Measurements from ENCODE around the gene TRIM27.

The TRIM27 gene

GRCh38 chr6:28948782-28949486 lies 25.1 kb upstream of the TRIM27 start:
- ChIA-PET CTCF (interaction anchor here (1.2 kb wide), 1 partner anchor 32 kb away, joined by 4 read pairs; no protein-coding TSS in a partner anchor), POLR2A (no interaction called here)
- H3K27ac ChIP-seq (ENCODE audit: insufficient read depth in 1 of 2, low read depth in 1 of 2, low read length in 2 of 2, poor library complexity in 1 of 2, severe bottlenecking in 2 of 2), result no peak overlapping the region
- DNase-seq, result no peak
- H3K36me3 ChIP-seq (ENCODE audit: control insufficient read depth in 4 of 4, insufficient read depth in 4 of 4, low read length in 3 of 4), result no peaks in the 10 kb centered on the region
- peaks cover 4 to 17% (median 10%) of the 10 kb centered on the region in 5 experiments for H3K27me3 ChIP-seq (replicated peaks in 2 of 5; ENCODE audit: control insufficient read depth in 4 of 5, insufficient read depth in 5 of 5, low read length in 4 of 5)
- 95% methylated on average over 21 of the region's 23 CpGs for WGBS (ENCODE audit: insufficient coverage)
- no peak overlapping the region for H3K4me3 ChIP-seq (ENCODE audit: control insufficient read depth in 1 of 7, extremely low read depth in 1 of 7, insufficient read depth in 4 of 7, low read depth in 2 of 7, low read length in 6 of 7)
- no peaks in the 10 kb centered on the region for H3K9me3 ChIP-seq (ENCODE audit: control extremely low read depth in 1 of 5, control insufficient read depth in 4 of 5, insufficient read depth in 2 of 5, low read depth in 1 of 5, low read length in 4 of 5)
- H3K4me1 ChIP-seq (ENCODE audit: control extremely low read depth in 1 of 4, control insufficient read depth in 4 of 4, insufficient read depth in 4 of 4, low read length in 3 of 4), result peaks cover 0 to 17% (median 6%) of the 10 kb centered on the region in 4 experiments

- H3K27me3 ChIP-seq (replicated peaks in 2 of 5; ENCODE audit: control insufficient read depth in 4 of 5, insufficient read depth in 5 of 5, low read length in 4 of 5), result peaks cover 0 to 7% (median 1%) of the 10 kb centered on the region in 5 experiments
- POLR2A ChIA-PET, result no interaction called here
- 100% methylated on average over 1 of the region's 1 CpG for WGBS (ENCODE audit: insufficient coverage)
- H3K9me3 ChIP-seq (ENCODE audit: control extremely low read depth in 1 of 5, control insufficient read depth in 4 of 5, insufficient read depth in 2 of 5, low read depth in 1 of 5, low read length in 4 of 5), result no peaks in the 10 kb centered on the region
- H3K4me1 ChIP-seq (ENCODE audit: control extremely low read depth in 1 of 4, control insufficient read depth in 4 of 4, insufficient read depth in 4 of 4, low read length in 3 of 4), result peaks cover 2 to 20% (median 9%) of the 10 kb centered on the region in 4 experiments
- no peak for DNase-seq
- no peak overlapping the region for H3K4me3 ChIP-seq (ENCODE audit: control insufficient read depth in 1 of 7, extremely low read depth in 1 of 7, insufficient read depth in 4 of 7, low read depth in 2 of 7, low read length in 6 of 7)
- H3K36me3 ChIP-seq (ENCODE audit: control insufficient read depth in 4 of 4, insufficient read depth in 4 of 4, low read length in 3 of 4), result no peaks in the 10 kb centered on the region
- CTCF ChIA-PET, result interaction anchor here (1.4 kb wide), 1 partner anchor 109 kb away, joined by 4 read pairs; no protein-coding TSS in a partner anchor
- H3K27ac ChIP-seq (ENCODE audit: insufficient read depth in 1 of 2, low read depth in 1 of 2, low read length in 2 of 2, poor library complexity in 1 of 2, severe bottlenecking in 2 of 2), result no peak overlapping the region
Measured at GRCh38 chr6:28947831-28948270, 24.1 kb upstream of the TRIM27 start.

- no peak for DNase-seq
- Histone ChIP-seq H3K27ac (ENCODE audit: insufficient read depth in 1 of 2, low read depth in 1 of 2, low read length in 2 of 2, poor library complexity in 1 of 2, severe bottlenecking in 2 of 2) (no peak overlapping the region), H3K27me3 (replicated peaks in 2 of 5; ENCODE audit: control insufficient read depth in 4 of 5, insufficient read depth in 5 of 5, low read length in 4 of 5) (peaks cover 0 to 2% (median 0%) of the 10 kb centered on the region in 5 experiments), H3K4me3 (ENCODE audit: control insufficient read depth in 1 of 7, extremely low read depth in 1 of 7, insufficient read depth in 4 of 7, low read depth in 2 of 7, low read length in 6 of 7) (no peak overlapping the region), H3K36me3 (ENCODE audit: control insufficient read depth in 4 of 4, insufficient read depth in 4 of 4, low read length in 3 of 4) (no peaks in the 10 kb centered on the region), H3K9me3 (ENCODE audit: control extremely low read depth in 1 of 5, control insufficient read depth in 4 of 5, insufficient read depth in 2 of 5, low read depth in 1 of 5, low read length in 4 of 5) (no peaks in the 10 kb centered on the region), H3K4me1 (ENCODE audit: control extremely low read depth in 1 of 4, control insufficient read depth in 4 of 4, insufficient read depth in 4 of 4, low read length in 3 of 4) (peaks cover 4 to 25% (median 11%) of the 10 kb centered on the region in 4 experiments)
- ChIA-PET CTCF (interaction anchor here (1.4 kb wide), 1 partner anchor 109 kb away, joined by 4 read pairs; no protein-coding TSS in a partner anchor), POLR2A (no interaction called here)
- WGBS (ENCODE audit: insufficient coverage), result 78% methylated on average over 5 of the region's 6 CpGs
Measured at GRCh38 chr6:28947067-28947765, 23.4 kb upstream of the TRIM27 start.

- Histone ChIP-seq H3K27ac (ENCODE audit: insufficient read depth in 1 of 2, low read depth in 1 of 2, low read length in 2 of 2, poor library complexity in 1 of 2, severe bottlenecking in 2 of 2) (peak overlapping the region in 1 of 2 experiments; percentile 29), H3K4me3 (ENCODE audit: control insufficient read depth in 1 of 7, extremely low read depth in 1 of 7, insufficient read depth in 4 of 7, low read depth in 2 of 7, low read length in 6 of 7) (no peak overlapping the region), H3K9me3 (ENCODE audit: control extremely low read depth in 1 of 5, control insufficient read depth in 4 of 5, insufficient read depth in 2 of 5, low read depth in 1 of 5, low read length in 4 of 5) (no peaks in the 10 kb centered on the region), H3K36me3 (ENCODE audit: control insufficient read depth in 4 of 4, insufficient read depth in 4 of 4, low read length in 3 of 4) (no peaks in the 10 kb centered on the region), H3K4me1 (ENCODE audit: control extremely low read depth in 1 of 4, control insufficient read depth in 4 of 4, insufficient read depth in 4 of 4, low read length in 3 of 4) (peaks cover 11 to 41% (median 24%) of the 10 kb centered on the region in 4 experiments), H3K27me3 (replicated peaks in 2 of 5; ENCODE audit: control insufficient read depth in 4 of 5, insufficient read depth in 5 of 5, low read length in 4 of 5) (no peaks in the 10 kb centered on the region)
- WGBS (ENCODE audit: insufficient coverage), result 100% methylated on average over 2 of the region's 3 CpGs
- DNase-seq, result no peak
- ChIA-PET POLR2A (interaction anchor here (0.7 kb wide), 1 partner anchor 21 kb away, joined by 3 read pairs; no protein-coding TSS in a partner anchor), CTCF (interaction anchor here (0.8 to 1.0 kb wide), 2 partner anchors 32 to 96 kb away, joined by 3 read pairs; no protein-coding TSS in a partner anchor)
Measured at GRCh38 chr6:28945349-28945748, 21.6 kb upstream of the TRIM27 start.

GRCh38 chr6:28944412-28944865 lies 20.7 kb upstream of the TRIM27 start:
- CTCF ChIA-PET, result no interaction called here

GRCh38 chr6:28943557-28944411 lies 20.0 kb upstream of the TRIM27 start:
- WGBS (ENCODE audit: insufficient coverage), result 15% methylated on average over 29 of the region's 33 CpGs
- POLR2A ChIA-PET, result interaction anchor here (0.6 kb wide), 1 partner anchor 37 kb away, joined by 4 read pairs; no protein-coding TSS in a partner anchor
- H3K4me3 ChIP-seq (ENCODE audit: control insufficient read depth in 1 of 7, extremely low read depth in 1 of 7, insufficient read depth in 4 of 7, low read depth in 2 of 7, low read length in 6 of 7), result peak overlapping the region; percentile 45 to 86 (median 67)
- H3K4me1 ChIP-seq (ENCODE audit: control extremely low read depth in 1 of 4, control insufficient read depth in 4 of 4, insufficient read depth in 4 of 4, low read length in 3 of 4), result peaks cover 11 to 48% (median 28%) of the 10 kb centered on the region in 4 experiments
- DNase-seq, result peak; percentile 51 to 72 (median 68)
- no peaks in the 10 kb centered on the region for H3K27me3 ChIP-seq (replicated peaks in 2 of 5; ENCODE audit: control insufficient read depth in 4 of 5, insufficient read depth in 5 of 5, low read length in 4 of 5)
- no peaks in the 10 kb centered on the region for H3K9me3 ChIP-seq (ENCODE audit: control extremely low read depth in 1 of 5, control insufficient read depth in 4 of 5, insufficient read depth in 2 of 5, low read depth in 1 of 5, low read length in 4 of 5)
- H3K36me3 ChIP-seq (ENCODE audit: control insufficient read depth in 4 of 4, insufficient read depth in 4 of 4, low read length in 3 of 4), result no peaks in the 10 kb centered on the region
- CTCF ChIA-PET, result no interaction called here
- H3K27ac ChIP-seq (ENCODE audit: insufficient read depth in 1 of 2, low read depth in 1 of 2, low read length in 2 of 2, poor library complexity in 1 of 2, severe bottlenecking in 2 of 2), result peak overlapping the region; percentile 48 to 79

More at GRCh38 chr6:28944412-28944865, 20.7 kb upstream of the TRIM27 start:
- H3K27me3 ChIP-seq (replicated peaks in 2 of 5; ENCODE audit: control insufficient read depth in 4 of 5, insufficient read depth in 5 of 5, low read length in 4 of 5), result no peaks in the 10 kb centered on the region
- H3K36me3 ChIP-seq (ENCODE audit: control insufficient read depth in 4 of 4, insufficient read depth in 4 of 4, low read length in 3 of 4), result no peaks in the 10 kb centered on the region
- peak; percentile 74 to 87 (median 80) for DNase-seq
- peaks cover 11 to 47% (median 28%) of the 10 kb centered on the region in 4 experiments for H3K4me1 ChIP-seq (ENCODE audit: control extremely low read depth in 1 of 4, control insufficient read depth in 4 of 4, insufficient read depth in 4 of 4, low read length in 3 of 4)
- H3K27ac ChIP-seq (ENCODE audit: insufficient read depth in 1 of 2, low read depth in 1 of 2, low read length in 2 of 2, poor library complexity in 1 of 2, severe bottlenecking in 2 of 2), result peak overlapping the region; percentile 48 to 79
- 15% methylated on average over 8 of the region's 12 CpGs for WGBS (ENCODE audit: insufficient coverage)
- POLR2A ChIA-PET, result interaction anchor here (0.7 kb wide), 1 partner anchor 20 kb away, joined by 3 read pairs; no protein-coding TSS in a partner anchor
- peak overlapping the region; percentile 45 to 86 (median 67) for H3K4me3 ChIP-seq (ENCODE audit: control insufficient read depth in 1 of 7, extremely low read depth in 1 of 7, insufficient read depth in 4 of 7, low read depth in 2 of 7, low read length in 6 of 7)
- no peaks in the 10 kb centered on the region for H3K9me3 ChIP-seq (ENCODE audit: control extremely low read depth in 1 of 5, control insufficient read depth in 4 of 5, insufficient read depth in 2 of 5, low read depth in 1 of 5, low read length in 4 of 5)
